Endometrial microvascular endothelial cells (primary cell): ENCODE measurements around the gene HLA-DOB. TPM values are rescaled to one million over a fixed set of nuclear protein-coding genes. Genes with fewer than 3 reads are reported as not detected.

ENCODE experiments used
- in situ Hi-C: cut with HindIII; loops from 2 replicates; pipeline ENCODE4 v1.10.0; 2017; ENCODE audit warnings: low sequenced_read_pairs, low pct_unique_long_range_greater_than_20kb; ENCODE audit errors: inconsistent ontology term
- total RNA-seq: library from RNA; depleted of rRNA; stranded (reverse); fragments of >200 nt; gene quantifications from one replicate; pipeline ENCODE4 v1.2.3, GENCODE V29; 2015; ENCODE audit errors: inconsistent ontology term

HLA-DOB gene
- total RNA-seq, 1 donor from 2014 or later: 1.0 TPM

DNA sequence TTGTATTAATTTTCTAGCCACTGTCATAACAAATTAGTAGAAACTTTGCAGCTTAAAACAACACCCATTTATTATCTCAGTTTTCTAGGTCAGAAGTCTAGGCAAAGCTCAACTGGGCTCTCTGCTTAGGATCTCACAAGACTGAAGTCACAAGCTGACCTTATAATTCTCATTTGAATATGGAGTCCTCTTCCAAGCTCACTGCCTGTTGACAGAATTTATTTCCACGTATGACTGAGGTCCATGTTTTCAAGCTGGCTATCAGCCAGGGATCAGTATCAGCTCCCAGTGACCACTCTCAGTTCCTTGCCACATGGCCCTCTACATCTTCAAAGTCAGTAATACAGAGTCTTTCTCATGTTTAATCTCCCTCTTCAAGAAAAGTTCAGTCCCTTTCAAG is 41.7 kb downstream of the HLA-DOB start:
- in situ Hi-C loops: no loop called here

DNA sequence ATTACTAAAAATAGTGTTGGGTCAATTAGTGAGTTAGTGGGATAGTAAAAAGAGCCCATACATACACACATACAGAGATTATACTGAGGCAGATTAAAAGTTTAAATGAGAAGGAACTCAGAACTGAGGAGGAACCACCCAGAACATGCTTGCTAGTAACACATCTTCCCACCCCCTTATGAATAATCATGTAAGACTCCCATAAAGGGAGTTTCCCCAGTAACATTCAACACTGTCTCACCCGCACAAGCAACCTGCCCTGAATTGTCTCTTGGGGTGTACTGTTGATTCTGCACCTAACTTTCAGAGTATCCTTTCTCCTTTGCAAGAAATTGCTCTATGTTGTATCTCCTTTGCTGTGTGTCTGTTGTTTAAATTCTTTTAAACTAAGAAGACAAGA is 42.4 kb downstream of the HLA-DOB start:
- in situ Hi-C loops: no loop called here

DNA sequence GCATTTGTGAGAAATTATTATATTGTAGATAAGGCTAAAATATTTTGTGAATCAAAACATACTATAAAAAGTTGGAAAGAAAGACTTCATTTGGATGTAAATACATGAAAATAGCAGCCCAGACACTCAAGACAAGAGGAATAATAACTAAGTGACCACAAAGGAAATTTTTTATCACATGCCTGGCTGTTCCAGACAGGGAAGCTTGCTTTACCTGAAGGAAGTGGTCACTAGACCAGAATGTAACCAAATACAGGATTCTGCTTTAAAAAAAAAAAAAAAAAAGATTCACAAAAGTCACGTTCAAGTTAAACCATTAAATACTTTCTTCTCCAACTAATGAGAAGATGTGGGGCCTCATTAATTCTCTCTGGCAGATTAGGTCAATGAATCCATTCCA is 44.1 kb downstream of the HLA-DOB start:
- in situ Hi-C loops: no loop called here

DNA sequence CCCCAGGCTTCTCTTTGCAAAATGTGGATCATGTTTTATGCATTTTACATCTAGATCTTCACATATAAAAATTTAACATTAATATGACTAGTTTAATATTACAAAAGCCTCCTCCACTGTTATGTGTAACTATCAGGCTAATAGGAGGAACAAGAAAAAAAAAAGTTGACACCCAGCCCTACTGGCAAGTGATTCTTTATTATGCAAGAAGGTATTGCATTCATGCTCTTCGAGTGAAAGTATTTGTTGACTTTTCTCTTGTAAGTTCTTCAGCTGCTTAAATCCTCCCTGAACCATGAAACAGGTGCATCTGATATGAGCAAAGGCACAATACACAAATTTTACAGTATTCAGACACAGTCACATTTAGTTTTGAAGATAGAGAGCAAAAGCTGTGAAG is 52.8 kb downstream of the HLA-DOB start:
- in situ Hi-C loops: no loop called here

DNA sequence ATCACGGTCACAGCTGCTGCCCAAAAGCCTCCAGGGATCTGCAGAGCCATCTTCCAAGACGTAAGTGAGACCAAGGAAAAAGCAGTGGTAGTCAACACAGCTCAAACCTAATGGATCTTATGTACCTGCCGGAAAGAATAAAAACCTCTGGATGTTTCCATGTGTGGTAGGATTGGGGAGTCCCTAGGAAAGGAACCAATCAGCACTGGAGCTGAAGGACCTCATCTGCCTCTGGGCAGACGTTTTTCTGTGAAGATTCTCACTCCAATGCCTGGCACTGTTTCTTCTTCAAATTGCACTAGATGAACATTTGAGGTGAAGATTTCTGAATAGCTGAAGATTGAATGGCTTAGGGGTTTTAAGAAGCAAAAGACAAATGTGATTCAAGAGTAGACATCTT is 53.4 kb downstream of the HLA-DOB start, which contains the start of gene HLA-DQB2:
TSS of gene HLA-DQB2 (minus strand) at position 112 of the 400 bp plus-strand sequence. CDS start at position 50, 62 bp downstream.
- in situ Hi-C loops: no loop called here

Other genes with a start within 250 kb of the HLA-DOB start
- gene HLA-DRB1, start 227.2 kb downstream of the HLA-DOB start, total RNA-seq: 28.9 TPM
- not detected for gene HLA-DQA1, start 179.6 kb downstream of the HLA-DOB start, total RNA-seq
- gene HLA-DQB1, start 150.3 kb downstream of the HLA-DOB start, total RNA-seq: not detected
- not detected for gene HLA-DQA2, start 75.6 kb downstream of the HLA-DOB start, total RNA-seq
- not detected for gene HLA-DQB2, start 53.5 kb downstream of the HLA-DOB start, total RNA-seq
- 27.4 TPM for gene TAP2, start 21.7 kb upstream of the HLA-DOB start, total RNA-seq
- 106 TPM for gene PSMB8, start 27.0 kb upstream of the HLA-DOB start, total RNA-seq
- gene TAP1, start 36.7 kb upstream of the HLA-DOB start, total RNA-seq: 106 TPM
- gene PSMB9, start 37.2 kb upstream of the HLA-DOB start, total RNA-seq: 97.9 TPM
- gene HLA-DMB, start 124.0 kb upstream of the HLA-DOB start, total RNA-seq: 3.3 TPM
- 7.3 TPM for gene HLA-DMA, start 136.1 kb upstream of the HLA-DOB start, total RNA-seq
- 105 TPM for gene BRD2, start 151.6 kb upstream of the HLA-DOB start, total RNA-seq
- gene HLA-DOA, start 192.6 kb upstream of the HLA-DOB start, total RNA-seq: not detected